Stimulated activated CD4-positive, alpha-beta T cell treated with anti-CD3 and anti-CD28 coated beads, Interleukin-12 subunit alpha, Interleukin-12 subunit beta, amount 100 ng/mL, for 4 hours (primary cell): ENCODE data around the gene ZCWPW2.

Experiments used
- DNase-seq: peaks from one replicate; pipeline ENCODE4 v3.0.0-alpha.2; 2020

The ZCWPW2 gene

DNA sequence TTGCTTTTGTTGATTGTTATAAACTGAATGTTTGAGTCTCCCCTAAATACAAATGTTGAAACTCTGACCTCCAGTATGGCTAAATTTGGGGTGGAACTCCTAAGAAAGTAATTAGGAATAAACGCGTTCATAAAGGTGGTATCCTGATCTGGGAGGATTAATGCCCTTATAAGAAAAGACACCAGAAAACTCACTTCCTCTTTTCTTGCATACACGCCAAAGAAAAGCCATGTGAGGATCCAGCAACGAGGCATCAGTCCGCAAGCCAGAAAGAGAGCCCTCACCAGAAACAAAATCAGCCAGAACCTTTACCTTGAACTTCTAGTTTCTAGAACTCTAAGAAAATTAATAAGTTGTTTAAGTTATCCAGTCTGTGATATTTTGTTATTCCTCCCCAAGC is 37.5 kb downstream of the ZCWPW2 start:
- DNase-seq = no peak

DNA sequence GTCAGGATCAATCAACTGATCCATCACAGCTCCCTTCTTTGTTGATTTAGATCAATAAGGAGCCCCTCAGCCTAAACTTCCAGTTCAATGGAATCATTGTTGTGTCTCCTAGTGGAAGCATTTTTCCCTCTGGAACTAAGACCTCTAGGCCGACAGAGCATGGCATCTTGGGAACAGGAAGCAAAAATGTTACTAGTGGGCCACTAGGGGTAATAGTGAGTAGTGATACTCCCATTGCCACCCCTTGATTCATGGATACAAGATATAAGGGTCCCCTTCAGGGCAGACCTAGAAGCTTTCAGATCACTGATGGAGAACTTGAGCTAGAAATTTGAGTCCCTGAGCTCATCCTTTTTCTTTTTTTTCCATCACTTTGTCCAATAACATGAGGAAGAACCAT is 40.5 kb downstream of the ZCWPW2 start:
- no peak for DNase-seq

DNA sequence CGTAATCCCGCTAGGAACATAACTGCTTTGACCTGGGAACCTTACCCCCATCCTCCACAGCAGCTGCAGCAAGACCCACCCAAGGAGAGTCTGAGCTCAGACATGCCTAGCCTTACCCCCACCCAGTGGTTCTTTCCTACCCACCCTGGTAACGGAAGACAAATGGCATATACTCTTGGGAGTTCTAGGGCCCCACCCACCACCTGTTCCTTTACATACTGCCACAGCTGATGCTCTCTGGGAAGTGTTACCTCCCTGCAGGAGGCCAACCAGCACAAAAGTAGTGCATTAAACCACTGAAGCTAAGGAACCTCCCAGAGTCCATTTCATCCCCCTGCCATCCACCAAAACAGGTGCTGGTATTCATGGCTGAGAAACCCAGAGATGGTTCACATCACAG is 50.7 kb downstream of the ZCWPW2 start:
- no peak for DNase-seq

DNA sequence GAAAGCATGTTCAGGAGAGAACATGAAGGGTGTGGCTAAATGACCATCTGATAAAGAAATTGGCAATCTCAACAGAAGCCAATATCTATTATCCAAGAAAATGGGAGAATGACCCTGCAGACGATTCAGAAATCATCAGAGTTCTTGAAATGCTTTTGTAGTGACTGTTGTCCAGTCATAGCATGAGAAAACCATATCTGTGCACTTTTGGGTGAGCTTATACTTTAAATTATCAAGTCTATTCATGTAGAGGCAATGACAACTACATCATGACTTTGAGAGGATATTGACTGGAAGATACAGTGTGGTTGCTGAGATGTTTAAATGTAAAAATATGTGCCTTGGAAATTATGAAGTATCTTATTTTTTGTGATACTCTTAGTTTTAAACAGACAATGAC is 57.7 kb downstream of the ZCWPW2 start:
- no peak for DNase-seq

DNA sequence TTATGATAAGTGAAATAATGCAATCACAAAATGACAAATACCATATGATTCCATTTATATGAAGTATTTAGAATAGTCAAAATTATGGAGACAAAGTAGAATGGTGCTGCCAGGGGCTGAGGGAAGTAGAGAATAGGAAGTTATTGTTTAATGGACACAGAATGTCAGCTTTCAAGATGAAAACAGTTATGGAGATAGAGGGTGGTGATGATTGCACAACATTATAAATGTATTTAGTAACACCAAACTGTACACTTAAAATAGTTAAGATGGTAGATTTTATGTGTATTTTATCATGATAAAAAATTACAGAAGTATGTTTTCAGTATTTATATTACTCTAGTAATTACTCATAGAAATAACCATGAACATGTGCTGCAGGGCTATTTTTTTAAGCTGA is 100.9 kb downstream of the ZCWPW2 start:
- no peak for DNase-seq

DNA sequence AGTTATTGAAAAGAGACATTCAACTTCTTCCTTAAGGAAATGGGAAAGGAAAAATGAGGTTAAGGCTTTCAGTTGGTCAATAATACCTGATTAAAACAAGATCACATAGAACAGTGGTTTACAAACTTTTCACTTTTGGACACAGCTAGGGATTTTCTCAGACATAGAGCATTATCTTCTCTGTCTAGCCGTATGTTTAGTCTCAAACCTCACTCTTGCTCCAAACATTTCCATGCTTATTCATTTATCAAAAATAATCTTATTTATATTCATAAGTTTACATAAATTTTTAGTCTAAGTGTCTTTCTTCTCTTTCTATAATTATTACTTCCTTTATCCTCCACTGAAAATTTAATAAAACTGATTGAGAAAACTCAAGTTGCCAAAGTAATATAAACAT is 114.3 kb downstream of the ZCWPW2 start:
- no peak for DNase-seq

DNA sequence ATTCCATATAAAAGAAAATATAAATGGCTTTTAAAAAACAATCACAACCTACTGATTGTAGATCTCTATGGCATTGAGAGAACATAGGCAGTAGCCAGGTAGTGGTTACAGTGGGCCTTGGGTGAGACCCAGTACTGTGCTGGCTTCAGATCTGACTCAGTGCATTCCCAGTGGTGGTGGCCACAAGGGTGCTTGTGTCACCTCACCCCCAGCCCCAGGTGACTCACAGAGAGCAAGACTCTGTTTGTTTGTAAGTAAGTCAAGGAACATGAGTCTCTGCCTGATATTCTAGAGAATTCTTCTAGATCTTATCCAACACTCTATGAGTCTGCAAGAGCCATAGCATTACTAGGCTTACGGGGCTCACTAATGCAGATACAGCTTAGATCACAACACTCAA is 118.9 kb downstream of the ZCWPW2 start:
- DNase-seq = no peak

DNA sequence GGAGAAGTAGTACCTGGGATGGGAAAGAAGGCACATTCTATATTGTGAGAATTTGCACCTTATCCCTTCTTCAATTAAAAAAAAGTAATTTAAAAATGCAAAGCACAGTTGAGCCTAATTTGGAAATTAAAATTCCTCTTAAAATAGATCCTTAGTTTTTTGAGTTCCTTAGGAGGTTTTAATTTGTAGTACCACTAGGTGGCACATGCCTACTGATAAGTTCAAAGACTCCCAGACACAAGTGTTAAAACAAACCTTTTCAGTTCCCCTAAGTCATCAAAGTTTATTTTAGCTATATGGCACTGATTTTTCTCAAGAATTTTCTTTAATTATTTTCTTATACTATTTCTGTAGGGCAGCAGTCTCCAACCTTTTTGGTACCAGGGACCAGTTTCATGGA is 127.7 kb downstream of the ZCWPW2 start:
- DNase-seq = no peak

DNA sequence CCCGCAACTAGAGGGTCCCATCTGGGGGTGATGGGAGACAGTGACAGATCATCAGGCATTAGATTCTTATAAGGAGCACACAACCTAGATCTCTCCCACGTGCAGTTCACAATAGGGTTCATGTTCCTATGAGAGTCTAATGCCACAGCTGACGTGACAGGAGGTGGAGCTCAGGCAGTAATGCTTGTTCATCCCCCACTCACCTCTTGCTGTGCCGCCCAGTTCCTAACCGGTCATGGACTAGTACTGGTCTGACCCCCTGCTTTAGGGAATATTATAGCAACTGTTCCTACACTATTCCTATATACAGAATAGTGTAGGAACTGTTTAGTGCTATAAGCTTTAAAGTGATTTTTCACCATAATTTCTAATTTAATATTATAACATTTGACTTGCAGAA is 128.2 kb downstream of the ZCWPW2 start:
- no peak for DNase-seq

DNA sequence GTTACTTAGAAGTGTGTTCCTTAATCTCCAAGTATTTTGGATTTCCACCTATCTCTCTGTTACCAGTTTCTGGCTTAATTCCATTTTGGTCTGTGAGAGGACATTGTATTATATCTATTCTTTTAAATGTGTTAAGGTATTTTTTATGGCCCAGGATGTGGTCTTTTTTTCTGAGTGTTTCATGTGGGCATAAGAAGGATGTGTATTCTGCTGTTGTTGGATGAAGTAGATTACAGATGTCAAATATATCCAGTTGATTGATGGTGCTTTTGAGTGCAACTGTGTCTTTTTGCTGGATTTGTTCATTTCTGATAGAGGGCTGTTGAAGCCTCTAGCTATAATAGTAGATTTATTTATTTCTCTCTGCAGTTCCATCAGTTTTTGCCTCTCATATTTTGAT is 136.6 kb downstream of the ZCWPW2 start:
- no peak for DNase-seq

DNA sequence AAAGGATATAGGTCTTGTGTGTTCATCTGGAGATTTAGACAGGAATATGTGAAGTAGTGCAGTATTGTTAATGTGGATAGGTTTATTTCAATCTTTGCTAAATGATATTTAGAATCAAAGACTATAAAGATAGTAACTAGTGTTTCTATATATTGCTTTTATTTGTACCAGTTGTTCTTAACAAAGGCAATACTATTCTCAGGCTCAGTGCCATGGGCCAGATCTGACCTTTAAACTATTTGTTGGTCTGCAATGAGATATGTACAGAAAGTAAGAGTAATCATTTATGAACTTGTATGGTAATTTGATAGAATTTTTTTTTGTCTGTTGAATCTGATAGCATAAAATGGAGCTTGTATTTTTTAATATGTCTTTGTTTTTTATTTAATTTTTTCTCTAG is 146.8 kb downstream of the ZCWPW2 start:
- DNase-seq = no peak

DNA sequence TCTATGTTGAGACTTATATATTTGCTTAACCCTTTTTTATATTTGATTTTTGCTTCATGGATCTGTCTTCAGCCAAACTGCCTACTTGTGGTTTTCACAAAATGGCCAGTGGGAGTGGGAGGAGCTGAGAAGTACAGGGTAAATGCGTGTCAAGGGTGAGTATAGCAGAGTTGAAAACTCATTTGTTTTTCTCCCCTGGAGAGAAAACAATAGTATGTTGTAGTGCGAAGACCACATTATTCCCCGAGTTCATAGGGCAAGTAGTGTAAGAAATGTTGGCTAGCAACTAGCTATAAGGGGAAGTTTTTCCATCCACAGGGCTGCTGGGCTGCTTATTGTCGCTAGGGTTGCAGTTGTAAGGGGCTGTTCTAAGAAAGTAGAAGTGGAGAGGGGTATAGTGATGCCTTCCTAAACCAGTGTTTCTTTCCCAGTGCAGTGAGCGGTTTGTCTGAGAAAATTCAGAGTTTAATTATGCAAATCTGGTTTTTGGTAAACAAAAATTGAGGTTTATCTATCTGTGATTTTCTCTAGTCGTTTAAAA is 153.9 kb downstream of the ZCWPW2 start:
- DNase-seq = no peak

DNA sequence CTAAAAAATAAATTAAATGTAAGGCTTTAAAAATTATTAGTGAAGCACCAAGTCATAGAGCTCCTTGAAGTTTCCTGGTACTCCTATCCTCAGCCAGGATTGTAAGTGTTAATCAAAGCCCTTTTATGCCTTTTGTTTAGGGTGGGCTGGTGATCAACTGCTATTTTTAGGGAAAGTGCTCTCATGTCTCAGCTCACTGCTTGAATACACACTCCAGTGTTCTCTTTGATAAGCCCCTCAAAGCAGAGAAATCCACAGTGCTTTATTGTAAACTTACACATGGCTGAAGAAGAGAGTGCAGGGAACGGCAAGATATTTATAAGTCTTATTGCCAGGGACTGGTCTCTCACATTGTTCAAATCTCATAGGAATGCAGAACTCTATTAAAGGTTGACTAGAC is 156.5 kb downstream of the ZCWPW2 start:
- no peak for DNase-seq

DNA sequence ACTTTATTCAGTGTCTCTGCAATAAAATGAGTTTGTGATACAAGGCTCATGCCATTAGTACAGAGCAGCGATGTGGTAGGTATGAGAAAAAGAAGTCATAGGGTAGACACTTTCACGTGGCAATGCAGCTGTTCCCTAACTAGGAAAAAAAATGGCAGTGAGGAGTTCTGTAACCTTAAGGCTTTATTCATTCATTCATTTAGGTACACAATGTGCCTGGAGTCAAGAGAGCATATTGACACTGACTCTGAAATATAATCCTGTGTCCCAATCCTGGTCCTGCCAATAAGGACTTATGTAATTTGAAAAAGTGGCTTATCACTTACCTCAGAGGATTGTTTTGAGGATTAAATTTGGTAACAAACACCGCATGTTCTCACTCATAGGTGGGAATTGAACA is 173.1 kb downstream of the ZCWPW2 start:
- DNase-seq = no peak

DNA sequence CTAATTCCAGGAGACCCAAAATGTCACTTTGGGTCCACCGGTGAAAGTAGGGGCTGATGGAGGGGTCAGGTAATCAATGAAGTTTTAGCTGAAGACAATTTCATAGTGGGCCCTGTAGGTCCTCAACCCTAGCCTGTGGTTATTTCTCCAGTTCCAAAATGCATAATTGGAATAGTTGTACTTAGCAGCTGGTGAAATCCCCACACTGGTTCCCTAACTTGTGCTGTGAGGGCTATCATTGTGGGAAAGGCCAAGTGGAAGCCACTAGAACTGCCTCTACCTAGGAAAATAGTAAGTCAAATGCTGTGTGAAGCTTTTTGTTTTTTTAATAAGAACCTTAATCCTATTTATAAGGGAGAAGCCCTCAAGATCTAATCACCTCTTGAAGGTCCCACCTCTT is 193.8 kb downstream of the ZCWPW2 start:
- DNase-seq = no peak

DNA sequence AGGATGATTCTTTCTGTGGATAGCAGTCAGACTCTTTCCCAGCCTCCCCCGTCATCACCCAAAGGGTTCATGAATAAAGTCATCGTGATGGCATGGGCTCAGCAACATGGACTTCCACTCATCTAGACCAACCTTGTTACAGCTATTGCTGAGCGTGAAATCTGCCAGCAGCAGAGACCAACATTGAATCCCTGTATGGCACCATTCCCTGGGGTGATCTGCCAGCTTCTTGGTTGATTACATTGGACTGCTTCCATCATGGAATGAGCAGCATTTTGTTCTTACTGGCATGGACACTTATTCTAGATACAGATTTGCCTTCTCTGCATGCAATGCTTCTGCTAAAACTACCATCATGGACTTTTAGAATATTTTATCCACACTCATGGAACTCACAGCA is 195.7 kb downstream of the ZCWPW2 start:
- no peak for DNase-seq

DNA sequence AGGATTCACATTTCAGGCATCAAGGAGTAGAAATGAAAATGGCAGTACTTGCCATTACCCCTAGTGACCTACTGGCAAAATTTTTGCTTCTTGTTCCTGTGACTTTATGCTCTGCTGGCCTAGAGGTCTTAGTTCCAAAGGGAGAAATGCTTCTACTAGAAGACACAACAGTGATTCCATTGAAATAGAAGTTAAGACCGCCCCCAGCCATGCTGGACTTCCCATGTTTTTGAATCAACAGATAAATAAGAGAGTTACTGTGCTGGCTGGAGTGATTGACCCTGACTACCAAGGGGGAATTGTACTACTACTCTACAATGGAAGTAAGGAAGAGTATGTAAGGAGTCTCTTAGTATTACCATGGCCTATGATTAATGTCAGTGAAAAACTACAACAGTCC is 196.3 kb downstream of the ZCWPW2 start:
- no peak for DNase-seq

DNA sequence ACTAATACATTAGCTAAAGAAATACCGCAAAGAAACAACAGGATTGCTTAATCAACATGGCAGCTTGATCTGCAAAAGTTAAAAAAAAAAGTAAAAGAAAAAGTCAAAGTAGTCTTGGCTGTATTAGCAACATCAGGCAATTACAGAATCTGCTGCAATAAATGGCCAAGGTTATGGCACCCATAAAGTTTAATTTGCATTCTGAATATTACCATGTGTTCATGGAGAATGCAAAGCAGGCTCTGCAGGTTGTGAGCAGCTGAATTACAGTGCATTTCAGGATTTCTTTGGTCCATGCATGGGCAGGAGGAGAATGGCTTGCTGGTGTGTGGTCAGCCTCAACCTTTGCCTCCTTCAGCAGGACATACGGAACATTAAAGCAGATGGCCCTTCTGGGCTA is 199.2 kb downstream of the ZCWPW2 start:
- DNase-seq = no peak

DNA sequence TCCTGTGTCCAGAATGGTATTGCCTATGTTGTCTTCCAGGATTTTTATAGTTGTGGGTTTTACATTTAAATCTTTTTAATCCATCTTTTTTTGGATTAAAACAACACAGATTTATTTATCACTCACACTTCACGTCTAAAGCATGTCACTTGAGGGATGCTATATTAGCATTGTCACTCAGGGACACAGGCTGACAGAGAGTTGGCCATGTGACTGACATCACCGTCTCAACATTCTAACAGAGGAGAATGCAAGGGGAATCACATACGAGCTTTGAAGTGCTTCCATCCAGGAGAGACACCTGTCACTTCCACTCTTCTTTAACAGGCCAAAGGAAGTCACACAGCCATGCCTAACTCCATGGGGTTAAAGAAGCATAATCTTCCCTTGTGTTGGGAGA is 204.7 kb downstream of the ZCWPW2 start:
- DNase-seq = no peak

DNA sequence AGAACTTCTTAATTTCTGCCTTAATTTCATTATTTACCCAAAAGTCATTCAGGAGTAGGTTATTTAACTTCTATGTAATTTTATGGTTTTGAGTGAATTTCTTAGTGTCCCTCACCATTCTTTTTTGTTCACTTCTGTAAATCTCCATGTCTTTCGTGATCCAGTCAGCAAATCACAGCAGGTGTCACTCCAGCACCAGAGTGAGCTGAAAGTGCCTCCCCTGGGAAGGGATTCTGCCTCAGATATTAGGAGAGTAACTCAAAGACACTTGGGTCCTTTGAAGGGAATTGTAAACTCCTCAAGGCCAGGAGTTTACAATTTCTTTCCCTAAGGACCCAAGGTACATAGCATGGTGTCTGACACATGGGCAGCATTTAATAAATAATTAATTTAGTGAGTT is 207.7 kb downstream of the ZCWPW2 start:
- no peak for DNase-seq

DNA sequence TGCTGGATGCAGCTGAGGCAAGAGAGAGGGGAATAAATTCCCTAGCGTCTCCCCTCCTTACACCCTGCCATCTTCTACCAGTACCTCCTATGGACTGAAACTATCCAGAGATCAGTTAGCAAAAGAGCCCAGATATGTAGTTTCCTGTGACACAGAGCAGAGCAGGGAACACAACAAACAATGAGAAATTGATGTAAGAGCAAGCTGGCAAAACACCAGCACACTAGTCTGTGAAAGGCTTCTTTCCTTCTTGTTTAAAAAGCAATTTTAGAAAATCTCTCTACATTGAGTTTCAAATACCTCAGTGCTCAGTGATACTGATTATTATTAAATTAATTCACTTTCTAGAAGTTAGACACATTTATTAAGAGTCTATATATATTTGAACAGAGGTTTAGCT is 215.7 kb downstream of the ZCWPW2 start:
- no peak for DNase-seq

DNA sequence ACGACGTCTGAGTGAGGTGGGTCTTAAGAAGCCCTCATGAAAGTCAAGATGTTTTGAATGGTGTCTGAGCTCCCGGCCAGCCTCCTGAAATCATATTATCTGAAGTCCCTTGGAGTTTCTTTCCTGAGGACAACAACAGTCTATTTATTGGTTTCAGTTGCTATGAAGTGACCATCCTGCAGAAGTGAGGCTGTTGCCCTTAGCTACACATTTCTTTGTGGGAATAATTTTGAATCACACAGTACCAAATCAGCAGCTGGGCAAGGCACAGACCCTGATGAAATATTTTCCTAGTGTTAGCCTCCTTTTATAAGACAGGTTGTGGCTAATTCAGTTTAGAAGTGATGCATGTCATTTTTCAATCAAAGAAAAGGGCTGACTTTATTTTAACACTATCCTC is 220.8 kb downstream of the ZCWPW2 start:
- DNase-seq = no peak

DNA sequence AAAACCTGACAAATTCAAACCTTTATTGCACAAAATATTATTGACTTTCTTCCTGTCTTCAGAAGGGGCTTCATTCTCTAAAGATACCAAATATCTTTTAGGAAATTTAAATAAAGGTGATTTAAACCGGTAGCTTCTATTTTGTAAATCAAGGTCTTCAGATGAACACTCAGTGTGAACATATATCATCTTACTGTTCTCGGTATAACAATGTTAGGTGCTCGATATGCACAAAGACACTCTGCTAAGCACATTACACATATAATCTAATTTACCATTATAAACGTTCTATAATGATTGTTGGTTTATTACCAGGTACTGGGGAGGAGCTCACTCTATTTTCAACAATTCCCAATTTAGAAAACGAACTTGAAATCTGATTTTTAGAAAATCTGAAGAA is 225.5 kb downstream of the ZCWPW2 start:
- DNase-seq = no peak

DNA sequence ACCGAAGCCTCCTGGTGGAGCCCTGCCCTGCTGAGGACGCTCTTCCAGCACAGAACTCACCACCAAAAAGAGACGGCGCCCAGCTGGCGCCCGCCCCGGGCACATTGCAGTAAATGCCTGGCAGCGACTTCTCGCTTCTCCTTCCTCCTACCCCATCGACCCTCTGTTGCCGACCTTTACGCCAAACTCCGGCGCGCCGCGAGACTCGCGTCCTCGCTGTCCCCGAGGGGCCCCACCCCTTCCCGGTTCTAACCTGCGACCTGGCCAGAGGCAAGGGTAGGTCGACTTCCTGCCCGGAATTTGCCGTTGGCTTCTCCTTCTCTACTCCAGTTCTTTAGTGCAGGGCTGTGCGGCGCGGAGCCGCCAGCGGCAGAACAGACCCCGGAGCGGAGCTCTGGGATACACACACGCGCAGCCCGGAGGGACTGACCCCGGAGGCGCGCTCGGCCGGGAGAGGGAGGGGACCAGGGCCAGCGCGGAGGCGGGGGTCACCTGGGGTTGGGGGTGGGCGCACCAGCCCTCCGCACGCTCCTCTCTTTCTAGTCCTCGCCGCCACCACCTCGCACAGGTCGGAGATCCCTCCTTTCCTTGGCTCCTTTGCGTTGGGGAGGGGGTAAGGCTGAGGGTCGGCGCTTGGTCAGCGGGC is 226.7 kb downstream of the ZCWPW2 start:
- DNase-seq = no peak
